ENCODE data around the gene SH3RF2. TPM values are rescaled to one million over a fixed set of nuclear protein-coding genes. Genes with fewer than 3 reads are reported as not detected.

The SH3RF2 gene
- total RNA-seq, 1 donor from 2014 or later = not detected

GRCh38 chr5:146026307-146027010, 90.1 kb downstream of the SH3RF2 start:
- Mint-ChIP-seq H3K27me3 (ENCODE audit: unreplicated experiment) (no peaks in the 10 kb centered on the region), H3K27ac (ENCODE audit: unreplicated experiment) (no peak overlapping the region), H3K4me3 (ENCODE audit: unreplicated experiment) (no peak overlapping the region), H3K9me3 (ENCODE audit: unreplicated experiment) (no peaks in the 10 kb centered on the region), H3K36me3 (ENCODE audit: unreplicated experiment) (no peaks in the 10 kb centered on the region), H3K4me1 (ENCODE audit: low read depth, unreplicated experiment) (no peaks in the 10 kb centered on the region)
- no peak for DNase-seq
- TF ChIP-seq CTCF (IDR thresholded peaks at IDR 0.05; ENCODE audit: partially characterized antibody, unreplicated experiment) = no peak

DNA sequence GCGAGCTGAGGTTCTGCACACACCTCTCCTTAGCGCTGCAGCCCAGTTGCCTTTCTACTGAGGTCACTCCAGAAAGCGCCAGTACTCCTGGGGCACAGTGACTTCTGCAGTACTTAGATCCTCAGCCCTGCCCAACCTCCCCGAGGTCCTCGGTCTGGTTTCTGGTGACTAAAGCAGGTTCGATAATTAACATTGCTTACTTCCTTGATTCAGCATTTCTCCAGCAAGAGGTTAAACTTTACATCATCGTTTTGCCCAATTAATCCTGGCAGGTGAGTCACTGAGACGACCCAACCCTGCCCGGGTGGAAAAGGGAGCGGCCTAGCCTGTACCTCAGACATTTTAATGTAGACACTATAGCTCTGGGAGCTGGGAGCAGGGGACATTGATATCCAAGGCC, 91.4 kb downstream of the SH3RF2 start:
- H3K4me1 Mint-ChIP-seq (ENCODE audit: low read depth, unreplicated experiment) = no peaks in the 10 kb centered on the region
- no peaks in the 10 kb centered on the region for H3K36me3 Mint-ChIP-seq (ENCODE audit: unreplicated experiment)
- no peaks in the 10 kb centered on the region for H3K9me3 Mint-ChIP-seq (ENCODE audit: unreplicated experiment)
- no peaks in the 10 kb centered on the region for H3K27me3 Mint-ChIP-seq (ENCODE audit: unreplicated experiment)
- DNase-seq = no peak
- H3K4me3 Mint-ChIP-seq (ENCODE audit: unreplicated experiment) = no peak overlapping the region
- H3K27ac Mint-ChIP-seq (ENCODE audit: unreplicated experiment) = no peak overlapping the region
- no peak for TF ChIP-seq CTCF (IDR thresholded peaks at IDR 0.05; ENCODE audit: partially characterized antibody, unreplicated experiment)

- no peak for TF ChIP-seq CTCF (IDR thresholded peaks at IDR 0.05; ENCODE audit: partially characterized antibody, unreplicated experiment)
- Mint-ChIP-seq H3K36me3 (ENCODE audit: unreplicated experiment) (no peaks in the 10 kb centered on the region), H3K27ac (ENCODE audit: unreplicated experiment) (no peak overlapping the region), H3K4me1 (ENCODE audit: low read depth, unreplicated experiment) (no peaks in the 10 kb centered on the region), H3K4me3 (ENCODE audit: unreplicated experiment) (no peak overlapping the region), H3K27me3 (ENCODE audit: unreplicated experiment) (no peaks in the 10 kb centered on the region), H3K9me3 (ENCODE audit: unreplicated experiment) (no peaks in the 10 kb centered on the region)
- DNase-seq = no peak
Measured at GRCh38 chr5:146032911-146033310, 96.5 kb downstream of the SH3RF2 start.

DNA sequence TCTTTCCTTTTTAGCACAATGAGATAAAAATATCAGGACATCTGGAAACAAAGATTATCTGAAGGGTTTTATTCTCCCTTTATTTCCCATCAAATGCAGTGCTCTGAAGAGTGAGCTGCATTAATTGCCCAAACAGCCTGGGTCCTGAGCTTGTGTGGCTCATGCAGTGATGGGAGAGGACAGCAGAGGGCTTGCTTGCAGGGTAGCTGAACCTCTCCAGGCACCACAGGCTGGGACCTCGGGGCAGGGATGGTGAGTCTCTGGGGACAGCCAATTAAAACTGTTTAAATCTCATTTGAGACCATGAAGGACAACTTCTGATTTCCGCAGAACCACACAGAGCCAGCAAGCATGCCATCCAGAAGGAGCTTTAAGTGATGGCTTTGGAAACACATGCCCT, 97.7 kb downstream of the SH3RF2 start:
- no peaks in the 10 kb centered on the region for H3K9me3 Mint-ChIP-seq (ENCODE audit: unreplicated experiment)
- DNase-seq = no peak
- no peaks in the 10 kb centered on the region for H3K36me3 Mint-ChIP-seq (ENCODE audit: unreplicated experiment)
- H3K27me3 Mint-ChIP-seq (ENCODE audit: unreplicated experiment) = no peaks in the 10 kb centered on the region
- no peak overlapping the region for H3K4me3 Mint-ChIP-seq (ENCODE audit: unreplicated experiment)
- H3K4me1 Mint-ChIP-seq (ENCODE audit: low read depth, unreplicated experiment) = no peaks in the 10 kb centered on the region
- H3K27ac Mint-ChIP-seq (ENCODE audit: unreplicated experiment) = no peak overlapping the region
- no peak for TF ChIP-seq CTCF (IDR thresholded peaks at IDR 0.05; ENCODE audit: partially characterized antibody, unreplicated experiment)

DNA sequence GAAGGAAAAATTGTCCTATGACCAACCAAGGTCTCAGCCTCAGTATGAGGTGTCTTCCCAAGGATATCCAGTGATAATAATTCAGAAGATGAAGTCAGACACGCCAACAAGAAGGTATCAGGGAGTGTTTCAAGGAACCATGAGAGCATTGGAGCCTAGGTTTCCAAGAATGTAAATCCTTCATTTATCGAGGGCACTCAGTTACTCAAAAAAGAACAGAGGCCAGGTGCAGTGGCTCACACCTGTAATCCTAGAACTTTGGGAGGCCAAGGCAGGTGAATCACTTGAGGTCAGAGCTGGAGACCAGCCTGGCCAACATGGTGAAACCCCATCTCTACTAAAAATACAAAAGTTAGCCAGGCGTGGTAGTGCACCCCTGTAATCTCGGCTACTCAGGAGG, 98.2 kb downstream of the SH3RF2 start:
- no peak for TF ChIP-seq CTCF (IDR thresholded peaks at IDR 0.05; ENCODE audit: partially characterized antibody, unreplicated experiment)
- H3K27ac Mint-ChIP-seq (ENCODE audit: unreplicated experiment) = no peak overlapping the region
- no peak overlapping the region for H3K4me3 Mint-ChIP-seq (ENCODE audit: unreplicated experiment)

More for the DNA sequence above, 98.2 kb downstream of the SH3RF2 start:
- no peaks in the 10 kb centered on the region for H3K9me3 Mint-ChIP-seq (ENCODE audit: unreplicated experiment)
- no peak for DNase-seq
- no peaks in the 10 kb centered on the region for H3K36me3 Mint-ChIP-seq (ENCODE audit: unreplicated experiment)
- no peaks in the 10 kb centered on the region for H3K27me3 Mint-ChIP-seq (ENCODE audit: unreplicated experiment)
- H3K4me1 Mint-ChIP-seq (ENCODE audit: low read depth, unreplicated experiment) = no peaks in the 10 kb centered on the region

All from glutamatergic neuron (in vitro differentiated cells).